NB4 (cell line): Measurements from ENCODE around the gene ARRB2.

Source experiments
- CTCF ChIP-seq: IDR thresholded peaks from one replicate; pipeline ENCODE4 v1.5.1; 2012; ENCODE audit warnings: low read depth, low read length
- MAX ChIP-seq: IDR thresholded peaks from 2 replicates; pipeline ENCODE4 v1.6.1; 2011; ENCODE audit warnings: low read depth, low read length
- MYC ChIP-seq: IDR thresholded peaks from 2 replicates; pipeline ENCODE4 v1.6.1; 2011; ENCODE audit warnings: low read depth, low read length
- POLR2A ChIP-seq: IDR thresholded peaks from 2 replicates; pipeline ENCODE4 v1.6.1; 2011; ENCODE audit warnings: mild to moderate bottlenecking; ENCODE audit not compliant: insufficient read length; ENCODE audit errors: extremely low read depth

GRCh38 chr17:4753392-4753791, 43.0 kb downstream of the ARRB2 start:
- no peak for TF ChIP-seq CTCF
- no peak for TF ChIP-seq POLR2A
- TF ChIP-seq MYC, result no peak
- no peak for TF ChIP-seq MAX
